NCI-H2227 (cell line): ENCODE measurements around the gene SLC5A10.

Experiments
- DNase-seq: peaks from one replicate; lab custom pipeline; 2025; ENCODE audit not compliant: unreplicated experiment; lab: John Stamatoyannopoulos, UW

The SLC5A10 gene

GRCh38 chr17:18981642-18982424, 29.9 kb downstream of the SLC5A10 start:
- DNase-seq: no peak

DNA sequence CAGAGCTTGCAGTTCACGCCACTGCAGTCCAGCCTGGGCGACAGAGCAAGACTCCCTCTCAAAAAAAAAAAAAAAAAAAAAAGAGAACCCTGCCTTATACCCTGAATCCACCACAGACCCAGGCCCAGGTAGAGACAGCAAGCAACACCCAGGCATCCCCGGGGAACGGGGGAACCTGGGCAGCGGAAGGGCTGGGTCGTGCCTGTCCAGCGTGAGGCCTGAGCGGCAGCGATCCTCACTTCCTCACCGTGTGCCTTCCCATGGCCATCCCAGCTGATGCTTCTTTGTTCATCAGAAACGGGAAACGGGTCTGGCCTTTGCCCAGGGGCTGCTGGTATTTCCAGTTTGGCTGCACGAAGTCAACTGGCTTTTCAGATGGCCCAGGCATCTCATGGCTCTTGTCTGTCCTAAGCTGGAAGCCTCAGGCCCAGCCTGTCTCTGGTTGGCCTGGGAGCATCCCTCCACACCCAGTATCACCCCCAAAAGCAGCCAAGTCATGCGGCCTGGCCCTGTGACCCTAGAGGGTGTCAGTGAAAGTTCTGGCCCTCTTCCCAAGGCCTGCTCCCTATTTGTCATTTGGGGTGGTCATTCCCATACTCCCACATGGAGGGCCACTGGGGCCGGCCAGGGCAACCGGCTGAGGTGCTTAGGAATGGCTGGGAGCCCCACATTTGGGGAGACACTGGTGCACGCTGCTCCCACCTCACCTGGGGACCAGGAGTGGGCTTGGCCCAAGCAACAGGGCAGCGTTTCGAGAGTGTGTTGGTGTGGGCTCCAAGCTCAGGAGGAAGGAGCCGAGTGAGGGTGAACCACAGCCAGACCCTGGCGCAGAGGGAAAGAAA, 32.5 kb downstream of the SLC5A10 start:
- DNase-seq: no peak

DNA sequence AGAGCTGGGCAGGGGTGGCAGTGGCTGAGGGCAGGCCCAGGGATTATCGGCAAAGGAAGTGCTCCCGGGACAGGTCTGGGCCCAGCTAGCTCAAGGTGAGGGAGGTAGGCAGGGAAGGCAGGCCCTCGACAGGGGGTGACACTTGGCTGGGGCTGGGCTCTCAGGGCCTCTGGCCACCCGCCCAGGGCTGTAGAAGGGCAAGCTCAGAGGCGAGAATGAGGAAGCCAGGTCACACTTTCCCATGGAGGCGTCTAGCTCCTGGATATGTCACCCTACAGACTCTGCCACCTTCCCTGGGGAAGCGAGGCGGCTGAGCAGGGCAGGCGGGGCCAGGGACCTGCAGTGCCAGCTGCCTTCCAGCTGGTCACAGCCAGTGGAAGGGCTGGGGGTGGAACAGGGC, 33.5 kb downstream of the SLC5A10 start:
- DNase-seq: no peak

GRCh38 chr17:18986541-18987229, 34.7 kb downstream of the SLC5A10 start:
- DNase-seq: peak; percentile 15

GRCh38 chr17:18987230-18987610, 35.3 kb downstream of the SLC5A10 start:
- DNase-seq: no peak

DNA sequence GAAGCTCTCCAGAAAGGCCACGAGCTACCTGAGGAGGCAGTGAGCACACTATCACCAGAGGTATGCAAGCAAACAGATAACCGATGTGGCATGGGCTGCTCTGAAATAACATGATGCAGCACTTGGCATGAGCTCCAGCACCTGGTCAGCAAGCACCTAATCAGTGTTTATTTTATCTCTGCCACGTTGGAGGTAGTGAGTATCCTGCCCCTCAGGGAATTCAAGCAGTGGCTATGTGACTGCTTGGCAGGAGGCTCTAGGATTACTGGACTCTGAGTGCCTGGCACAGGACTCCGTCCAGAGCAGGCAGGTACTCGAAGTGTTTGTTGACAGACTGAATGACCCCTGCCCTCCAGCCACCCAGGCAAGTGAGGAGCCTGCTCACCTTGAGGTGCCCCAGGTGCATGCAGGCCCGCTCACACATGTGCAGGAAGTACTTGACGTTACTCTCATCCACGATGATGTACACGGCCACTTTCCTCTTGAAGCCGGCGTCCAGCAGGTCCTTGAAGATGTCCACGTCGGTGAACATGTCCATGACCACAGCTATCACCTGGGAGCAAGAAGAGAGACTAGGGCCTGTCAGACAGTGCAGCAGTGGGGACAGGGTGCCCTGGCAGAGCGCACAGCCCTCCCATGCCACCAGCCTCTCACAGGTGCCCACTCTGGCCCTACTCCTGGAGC, 36.0 kb downstream of the SLC5A10 start:
- DNase-seq: no peak

DNA sequence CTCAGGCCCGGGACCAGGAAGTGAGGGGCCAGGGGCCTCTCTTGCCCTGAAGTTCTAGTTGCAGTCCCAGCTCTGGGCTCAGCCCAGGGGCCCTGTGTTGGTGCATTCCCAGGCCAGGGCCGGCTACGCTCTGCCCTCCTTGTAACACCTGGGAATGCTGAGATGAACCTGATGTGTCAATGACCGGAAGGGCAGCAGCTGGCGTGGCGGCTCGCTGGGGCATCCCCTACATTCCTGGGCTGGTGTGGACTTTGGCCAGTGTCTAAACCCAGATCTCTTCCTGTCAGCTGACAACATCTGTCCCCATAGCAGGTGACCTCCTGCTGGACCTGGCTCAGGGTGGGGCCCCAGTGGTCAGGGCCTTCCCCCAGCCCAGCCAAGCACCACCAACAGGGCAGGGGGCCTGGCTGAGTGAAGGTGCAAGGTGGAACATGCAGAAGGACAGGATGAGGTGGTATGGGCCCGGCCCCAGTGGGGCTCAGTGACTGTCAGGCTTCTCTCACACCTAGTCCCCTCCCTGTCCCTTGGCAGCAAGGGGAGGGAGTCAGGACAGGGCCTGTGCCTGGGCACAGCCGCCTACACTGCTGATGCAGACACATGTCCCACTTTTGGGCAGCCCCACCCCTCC, 36.7 kb downstream of the SLC5A10 start:
- DNase-seq: no peak

DNA sequence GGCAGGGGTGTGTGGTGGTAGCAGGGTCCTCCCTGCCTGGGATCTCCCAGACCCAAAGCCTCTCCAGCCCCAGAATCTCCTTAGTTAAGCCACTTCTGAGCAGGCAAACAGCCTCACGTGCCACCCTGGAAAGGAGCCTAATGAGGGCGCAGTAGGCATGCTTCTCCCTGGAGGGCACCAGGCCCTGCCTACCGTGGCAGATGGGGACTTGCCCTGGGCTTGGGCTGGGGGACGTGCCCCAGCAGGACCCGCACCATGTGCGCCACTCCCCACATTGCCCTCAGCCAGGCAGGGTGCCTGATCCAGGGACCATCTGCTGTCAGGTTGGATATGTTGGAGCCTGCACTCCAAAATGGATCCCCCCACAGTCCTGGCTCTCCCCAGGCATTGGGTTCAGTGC, 38.4 kb downstream of the SLC5A10 start:
- DNase-seq: no peak

DNA sequence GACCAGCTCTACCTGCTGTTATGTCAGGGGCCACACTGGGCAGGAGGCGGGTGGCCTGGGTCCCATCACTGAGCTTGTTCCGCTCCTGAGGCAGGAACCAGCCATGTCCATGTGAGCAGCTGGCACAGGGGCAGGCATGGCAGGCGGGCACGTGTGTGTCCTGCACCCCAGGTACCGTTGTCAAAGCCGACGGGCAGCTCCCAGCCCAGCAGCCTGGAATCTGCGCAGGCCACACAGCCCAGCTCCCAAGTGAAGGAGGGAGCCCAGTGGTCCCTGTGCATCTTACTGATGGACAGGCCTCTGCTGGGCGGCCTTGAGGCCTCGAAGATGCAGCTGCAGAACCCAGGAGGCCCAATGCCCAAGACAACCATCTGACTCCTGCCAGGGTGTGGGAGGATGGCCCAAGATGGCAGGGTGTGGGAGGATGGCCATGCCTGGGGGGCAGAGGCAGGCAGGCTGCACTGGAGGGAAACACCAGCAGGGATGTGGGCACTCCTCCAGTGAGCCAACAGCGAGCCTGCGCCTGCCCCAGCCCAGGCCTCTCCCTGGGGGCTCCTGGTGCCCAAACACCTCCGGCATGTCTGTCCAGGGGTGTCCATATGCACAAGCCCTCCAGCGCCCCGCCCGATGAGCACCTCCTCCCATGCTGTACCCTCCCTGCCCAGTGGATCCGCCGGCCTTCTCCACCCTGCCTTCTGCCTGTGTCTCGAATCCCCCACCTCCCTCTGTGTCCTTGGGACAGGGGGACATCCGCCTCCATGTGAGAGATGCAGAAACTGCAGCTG, 39.8 kb downstream of the SLC5A10 start:
- no peak for DNase-seq

DNA sequence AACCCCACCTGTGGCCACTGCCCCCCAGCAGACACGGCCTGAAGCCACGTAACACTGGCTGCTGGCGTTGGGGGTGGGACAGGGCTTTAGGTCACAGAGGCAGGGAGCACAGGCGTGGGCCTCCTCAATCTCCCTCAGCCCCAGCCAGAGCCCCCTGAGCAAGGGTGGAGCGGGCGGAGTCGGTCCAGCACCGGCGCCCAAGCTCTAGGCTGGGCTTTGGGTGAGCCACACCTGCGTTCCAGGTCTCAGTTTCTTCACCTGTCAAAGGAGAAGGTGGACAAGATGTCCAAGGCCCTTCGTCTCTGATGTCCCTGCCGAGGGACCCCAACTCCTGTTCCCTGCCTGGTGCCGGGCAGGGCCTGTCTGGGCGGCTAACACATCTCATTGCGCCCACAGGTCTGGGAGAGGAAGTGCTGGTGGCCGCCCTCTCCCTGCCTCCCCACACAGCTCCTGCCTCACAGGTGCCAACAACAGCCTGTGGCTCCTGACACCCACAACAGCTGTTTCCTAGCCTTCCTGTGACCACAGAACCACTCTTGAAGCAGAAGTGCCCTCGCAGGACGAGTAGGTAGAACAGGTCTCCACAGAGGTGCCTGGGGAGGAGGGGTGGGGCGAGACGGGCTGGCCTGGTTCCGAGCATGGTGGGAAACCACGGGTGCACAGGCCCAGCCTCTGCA, 40.6 kb downstream of the SLC5A10 start:
- no peak for DNase-seq

DNA sequence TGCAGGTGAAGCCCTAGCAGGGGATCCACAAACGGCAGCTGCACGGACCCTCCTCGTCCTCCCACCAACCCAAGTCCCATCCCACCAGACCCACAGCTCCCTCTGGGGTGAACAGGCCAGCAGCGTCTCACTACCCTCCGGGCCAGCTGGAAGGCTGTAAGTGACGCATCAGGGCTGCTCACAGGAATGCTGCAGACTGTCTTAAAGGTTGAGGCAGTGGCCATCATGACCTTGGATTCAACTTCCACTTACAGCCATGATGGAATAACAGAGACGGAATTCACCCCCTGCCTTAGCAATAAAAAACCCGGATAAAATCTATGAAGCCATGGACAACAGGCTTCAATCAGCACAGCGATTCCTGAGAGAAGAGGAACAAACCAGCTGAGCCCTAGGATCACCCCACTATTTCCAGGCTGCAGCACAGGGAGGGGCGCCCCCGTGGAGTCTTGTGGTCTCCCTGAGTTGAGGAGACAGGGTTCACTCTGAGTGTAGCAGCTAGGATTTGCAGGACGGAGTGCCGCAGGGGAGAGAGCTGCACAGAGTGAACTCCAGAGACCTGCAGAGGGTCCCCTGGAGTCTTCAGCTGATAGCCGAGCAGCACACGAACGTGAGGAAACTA, 42.1 kb downstream of the SLC5A10 start:
- DNase-seq: no peak

DNA sequence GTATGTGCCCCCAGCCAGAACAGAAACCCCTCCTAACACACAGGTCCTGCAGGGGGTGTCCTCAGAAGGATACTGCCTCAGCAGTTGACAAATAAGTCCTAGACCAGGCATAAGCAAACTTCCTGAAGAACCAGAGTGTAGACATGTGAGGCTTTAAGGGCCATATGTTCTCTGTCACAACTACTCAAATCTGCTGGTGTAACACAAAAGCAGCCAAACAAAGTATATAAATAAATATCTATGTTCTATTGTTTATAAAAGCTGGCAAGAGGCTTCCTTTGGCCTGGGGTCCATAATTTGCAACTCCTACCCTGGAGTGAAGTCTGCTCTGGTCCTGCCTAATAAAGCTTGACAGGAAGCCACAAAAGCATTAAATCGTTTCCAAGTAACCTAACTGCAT, 42.7 kb downstream of the SLC5A10 start:
- DNase-seq: no peak

GRCh38 chr17:18995220-18995619, 43.3 kb downstream of the SLC5A10 start:
- no peak for DNase-seq

DNA sequence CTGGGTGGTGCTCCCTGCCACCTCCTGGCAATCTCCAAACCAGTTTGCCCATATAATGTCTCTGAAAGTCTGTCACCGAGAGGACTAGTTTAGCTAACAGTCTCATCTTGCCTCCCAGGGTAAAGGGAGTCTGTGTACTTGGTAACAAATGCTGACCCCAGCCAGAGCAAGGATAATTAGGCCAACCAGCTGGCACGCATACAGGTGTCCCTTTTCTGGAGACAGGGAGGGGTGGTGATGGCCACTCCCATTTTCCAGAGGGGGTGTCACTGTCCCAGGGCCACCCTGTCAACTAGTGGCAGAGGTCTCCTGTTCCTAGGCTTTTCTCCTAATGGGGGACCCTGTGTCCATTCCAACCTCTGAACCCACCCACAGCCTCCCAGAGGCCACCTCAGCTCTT, 44.5 kb downstream of the SLC5A10 start:
- DNase-seq: no peak

DNA sequence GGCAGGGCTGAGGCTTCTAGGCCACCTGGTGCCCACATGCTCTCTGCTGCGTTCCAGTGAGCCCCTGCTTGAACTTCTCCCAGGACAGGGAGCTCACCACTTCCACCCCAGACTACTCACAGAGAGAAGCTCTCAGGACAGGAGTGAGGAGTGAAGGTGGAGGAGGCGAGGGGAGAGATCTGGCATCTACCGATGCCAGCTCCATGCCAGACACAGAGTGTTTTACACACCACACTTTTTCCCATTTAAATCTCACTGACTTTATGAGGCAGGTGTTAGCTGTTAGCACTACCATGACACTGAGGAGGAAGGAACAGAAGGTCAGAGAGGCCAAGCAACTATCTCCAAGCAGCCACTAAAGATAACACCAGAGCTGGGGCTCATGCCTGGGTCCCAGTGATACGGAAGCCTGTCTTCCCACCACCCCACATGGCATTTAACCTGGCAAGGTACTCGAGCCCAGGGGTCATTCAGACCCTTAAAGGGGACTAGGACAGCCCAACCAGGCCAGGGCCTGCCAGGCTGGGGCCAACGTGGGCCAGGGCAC, 45.8 kb downstream of the SLC5A10 start:
- no peak for DNase-seq

- no peak for DNase-seq
These were observed 47.4 kb downstream of the SLC5A10 start for GRCh38 chr17:18999394-18999793.

DNA sequence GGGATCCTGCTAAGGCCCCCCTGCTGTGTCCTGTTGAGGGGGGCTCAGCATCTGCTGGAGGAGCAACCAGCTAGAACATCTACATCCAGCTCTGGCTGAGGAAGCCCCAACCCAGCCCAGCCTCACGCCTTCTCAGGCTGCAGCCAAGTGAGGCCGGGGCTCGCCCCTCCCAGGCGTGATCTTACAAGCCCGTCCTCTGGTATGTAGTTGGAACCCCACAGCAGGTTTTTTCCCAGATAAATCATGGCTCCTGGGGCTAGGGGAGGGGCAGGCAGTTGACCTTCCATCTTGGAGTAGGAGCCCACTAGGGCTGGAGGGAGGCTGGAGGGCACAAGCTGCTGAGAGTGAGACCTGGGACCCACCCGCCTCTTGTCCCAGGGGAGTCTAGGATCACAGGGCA, 47.9 kb downstream of the SLC5A10 start:
- no peak for DNase-seq

DNA sequence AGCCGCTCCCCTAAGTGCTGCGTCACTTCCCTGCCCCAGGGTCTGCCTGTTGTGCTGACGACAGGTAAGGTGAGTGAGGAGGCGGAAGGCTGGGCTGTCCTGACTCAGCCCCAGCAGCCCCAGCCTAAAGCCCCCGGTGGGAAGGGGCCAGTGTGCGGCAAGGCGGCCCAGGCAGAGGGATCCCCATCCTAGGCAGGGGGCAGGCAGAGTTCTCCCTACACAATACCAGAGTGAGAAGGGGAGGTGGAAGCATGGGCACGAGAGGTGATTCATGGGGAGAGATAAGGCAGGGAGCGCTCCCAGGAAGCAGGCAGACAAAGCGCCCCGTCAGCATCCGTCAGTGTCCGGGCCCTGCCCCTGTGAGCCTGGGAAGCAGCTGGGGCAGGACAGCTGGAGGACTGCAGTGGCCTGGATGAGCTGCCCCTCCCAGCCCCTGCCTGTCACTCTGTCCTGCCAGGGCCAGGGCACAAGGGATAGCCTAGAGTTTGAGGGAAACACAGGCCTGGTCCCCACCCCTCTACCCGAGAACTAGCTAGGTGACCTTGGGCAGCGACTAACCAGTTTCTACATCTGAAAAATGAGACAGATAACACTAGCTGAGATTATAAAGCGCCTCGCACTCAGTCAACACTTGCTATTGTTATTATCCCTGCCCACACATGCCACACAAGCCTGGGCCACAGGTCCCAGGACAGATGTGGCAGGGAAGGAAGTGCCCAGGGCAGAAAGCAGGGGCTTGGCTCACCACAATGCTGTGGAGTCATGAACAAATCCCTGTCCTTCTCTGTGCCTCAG, 48.8 kb downstream of the SLC5A10 start:
- DNase-seq: no peak
